K562 (cell line): ENCODE data around the gene ANO10. TPM values are rescaled to one million over a fixed set of nuclear protein-coding genes. Genes with fewer than 3 reads are reported as not detected.

Experiments
- ATF7 ChIP-seq: fragments of 450-650 bp; IDR thresholded peaks from 2 replicates; pipeline ENCODE4 v1.7.1; 2014; ENCODE audit warnings: mild to moderate bottlenecking, moderate library complexity
- CBX8 ChIP-seq: fragments of 200-600 bp; sonication (generic); IDR thresholded peaks from 2 replicates; pipeline ENCODE4 v1.6.1; 2012; ENCODE audit warnings: borderline replicate concordance, mixed run types, low read depth, mild to moderate bottlenecking, moderate library complexity, mixed read lengths, low read length, control low read depth, inconsistent platforms; ENCODE audit not compliant: poor library complexity, severe bottlenecking; ENCODE audit errors: extremely low read depth
- DNMT1 ChIP-seq: fragments of 450-650 bp; IDR thresholded peaks from 2 replicates; pipeline ENCODE4 v1.6.1; 2016; ENCODE audit warnings: antibody characterized with exemption, mild to moderate bottlenecking
- MAFK ChIP-seq: IDR thresholded peaks from 2 replicates; pipeline ENCODE4 v1.6.1; 2011; ENCODE audit warnings: low read length, improper control_type of control experiment
- NR3C1 ChIP-seq: sonication (generic); formaldehyde crosslinking; IDR thresholded peaks from 2 replicates; pipeline ENCODE4 v1.8.1; 2022; ENCODE audit warnings: missing genetic modification reagents
- POLR2G ChIP-seq: fragments of 200-400 bp; formaldehyde crosslinking; IDR thresholded peaks from 2 replicates; pipeline ENCODE4 v1.6.1; 2017; ENCODE audit warnings: low read depth, mild to moderate bottlenecking, antibody characterized with exemption, low read length, moderate library complexity
- RBFOX2 ChIP-seq: fragments of 200-400 bp; formaldehyde crosslinking; IDR thresholded peaks from 2 replicates; pipeline ENCODE4 v1.6.1; 2017; ENCODE audit warnings: low read depth, mild to moderate bottlenecking, low read length, moderate library complexity
- RFX5 ChIP-seq: IDR thresholded peaks from 2 replicates; pipeline ENCODE4 v1.6.1; 2011; ENCODE audit warnings: low read depth, mild to moderate bottlenecking, improper control_type of control experiment, low read length
- SMAD1 ChIP-seq: fragments of 150-350 bp; IDR thresholded peaks from 2 replicates; pipeline ENCODE4 v1.6.1; 2014; ENCODE audit warnings: low read length, low read depth; ENCODE audit not compliant: partially characterized antibody
- SMARCA5 ChIP-seq: fragments of 450-650 bp; IDR thresholded peaks from 2 replicates; pipeline ENCODE4 v1.6.1; 2016
- TBL1XR1 ChIP-seq, 2 experiments: IDR thresholded peaks; 2 replicates each; pipeline ENCODE4 v1.6.1; 2012; ENCODE audit warnings: improper control_type of control experiment in 2 of 2, low read length in 2 of 2, mild to moderate bottlenecking in 1 of 2
- TGIF2 ChIP-seq: sonication (generic); formaldehyde crosslinking; IDR thresholded peaks from 2 replicates; pipeline ENCODE4 v1.8.1; 2022; ENCODE audit warnings: mild to moderate bottlenecking, missing genetic modification reagents, moderate library complexity
- ZNF263 ChIP-seq: sonication (generic); formaldehyde crosslinking; IDR thresholded peaks from 2 replicates; pipeline ENCODE4 v1.8.0; 2022; ENCODE audit warnings: mild to moderate bottlenecking, missing genetic modification reagents, borderline replicate concordance
- ZNF507 ChIP-seq: conservative IDR thresholded peaks from 2 replicates; pipeline ENCODE4 v1.6.1; 2017; ENCODE audit warnings: missing genetic modification characterization, missing compliant biosample characterization
- polyA plus RNA-seq, 8 experiments: library from polyadenylated mRNA; depleted of rRNA in 4 of 8; stranded (reverse) in 5 of 8; unstranded in 3 of 8; fragments of >200 nt; fragmentation: Nextera tagmentation in 2 of 8; fragmentation: Illumina TruSeq in 1 of 8; extraction: Ambion mirVana in 2 of 8; extraction: Trizol in 1 of 8; gene quantifications; 2 replicates each; pipeline versions ENCODE4 v1.2.1 to v1.2.3, GENCODE V29; 2011 to 2014; ENCODE audit warnings: inconsistent platforms in 1 of 8, missing spikeins in 1 of 8
- total RNA-seq, 7 experiments: library from RNA; depleted of rRNA in 6 of 7; stranded (reverse); fragments of >200 nt in 6 of 7; fragmentation: Illumina TruSeq in 2 of 7; extraction: Trizol in 2 of 7; gene quantifications; 2 replicates each; pipeline versions ENCODE4 v1.2.1 to v1.2.3, GENCODE V29; 2011 to 2021; ENCODE audit warnings: low replicate concordance in 1 of 7
- TF ChIP-seq, protein P1 (sequence below): fragments of 450-650 bp; IDR thresholded peaks from 2 replicates; pipeline ENCODE4 v1.6.1; 2016; ENCODE audit warnings: low read depth, mild to moderate bottlenecking, moderate library complexity
- TF ChIP-seq, protein P2 (sequence below): fragments of 250-450 bp; sonication (Bioruptor Pico); IDR thresholded peaks from 2 replicates; pipeline ENCODE4 v1.5.0; 2021; ENCODE audit warnings: mild to moderate bottlenecking, borderline replicate concordance
- TF ChIP-seq, protein P3 (sequence below), 2 experiments: fragments of 250-450 bp in 1 of 2; fragments of 450-650 bp in 1 of 2; sonication (Bioruptor Pico) in 1 of 2; IDR thresholded peaks; 2 replicates each; pipeline versions ENCODE4 v1.6.1 to v1.8.0; 2016 to 2021; ENCODE audit warnings: mild to moderate bottlenecking in 2 of 2, moderate library complexity in 2 of 2, missing compliant biosample characterization in 1 of 2, missing genetic modification characterization in 1 of 2
- TF ChIP-seq, protein P4 (sequence below): fragments of 200-800 bp; sonication (Bioruptor generic); IDR thresholded peaks from 2 replicates; pipeline ENCODE4 v1.6.1; 2017; ENCODE audit warnings: missing genetic modification characterization, missing compliant biosample characterization
- TF ChIP-seq, protein P5 (sequence below), 2 experiments: IDR thresholded peaks; 2 replicates each; pipeline ENCODE4 v1.6.1; 2012; ENCODE audit warnings: improper control_type of control experiment in 2 of 2, low read depth in 2 of 2, low read length in 2 of 2, borderline replicate concordance in 1 of 2

The ANO10 gene
- total and polyA plus RNA-seq, 9 of the 15 experiments (the other 6 are each of a cell fraction or from before 2014, with no cell fraction given): 6.4 to 46.0 (median 32.3) TPM

DNA sequence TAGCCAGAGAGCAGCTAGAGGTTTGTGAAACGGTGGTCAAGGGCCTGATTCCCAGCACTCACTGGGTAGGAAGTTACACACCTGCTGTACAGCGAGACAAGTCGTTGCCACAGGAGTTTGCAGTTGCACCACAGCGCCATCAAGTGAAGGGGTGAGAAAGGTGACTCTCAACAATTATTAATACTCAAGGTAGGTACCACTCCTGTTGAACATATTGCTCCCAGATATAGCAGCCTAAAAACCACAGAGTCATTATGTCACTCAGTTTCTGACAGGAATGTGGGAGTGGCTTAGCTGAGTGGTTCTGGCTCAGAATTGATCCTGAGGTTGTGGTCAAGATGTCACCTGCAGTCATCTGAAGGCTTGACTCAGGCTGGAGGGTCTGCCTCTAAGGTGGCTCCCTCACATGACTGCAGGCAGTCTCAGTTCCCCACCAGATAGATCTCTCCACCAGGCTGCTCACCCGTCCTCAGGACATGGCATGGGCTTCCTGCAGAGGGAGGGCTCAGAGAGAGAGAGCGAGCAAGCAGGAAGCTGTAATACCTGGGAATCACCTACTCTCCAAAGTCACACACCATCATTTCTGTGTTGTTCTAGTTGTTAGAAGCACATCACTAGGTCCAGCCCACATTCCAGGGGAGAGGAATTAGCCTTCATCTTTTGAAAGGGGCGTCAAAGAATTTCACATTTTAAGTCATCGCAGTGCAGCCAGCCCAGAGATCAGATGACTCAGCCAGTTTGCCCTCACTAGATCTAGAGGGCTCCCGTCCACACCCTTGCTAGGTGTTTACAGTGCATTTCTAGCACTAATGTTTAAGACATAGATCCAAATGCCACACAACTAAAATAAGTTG, 17.0 kb upstream of the ANO10 start (continued):
- peak; percentile 84 for TF ChIP-seq ATF7
- no peak for TF ChIP-seq POLR2G
- TF ChIP-seq CBX8: no peak
- peak; percentile 74; the same call in 1 of the 2 replicates for TF ChIP-seq SMARCA5
- TF ChIP-seq TGIF2 (CRISPR knock-in tag): no peak
- TF ChIP-seq RBFOX2: no peak
- no peak for TF ChIP-seq ZNF263 (CRISPR knock-in tag)
- TF ChIP-seq ZNF507: no peak
- TF ChIP-seq, protein P1, sequence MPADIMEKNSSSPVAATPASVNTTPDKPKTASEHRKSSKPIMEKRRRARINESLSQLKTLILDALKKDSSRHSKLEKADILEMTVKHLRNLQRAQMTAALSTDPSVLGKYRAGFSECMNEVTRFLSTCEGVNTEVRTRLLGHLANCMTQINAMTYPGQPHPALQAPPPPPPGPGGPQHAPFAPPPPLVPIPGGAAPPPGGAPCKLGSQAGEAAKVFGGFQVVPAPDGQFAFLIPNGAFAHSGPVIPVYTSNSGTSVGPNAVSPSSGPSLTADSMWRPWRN: no peak
- no peak for TF ChIP-seq RFX5
- TF ChIP-seq, protein P2, sequence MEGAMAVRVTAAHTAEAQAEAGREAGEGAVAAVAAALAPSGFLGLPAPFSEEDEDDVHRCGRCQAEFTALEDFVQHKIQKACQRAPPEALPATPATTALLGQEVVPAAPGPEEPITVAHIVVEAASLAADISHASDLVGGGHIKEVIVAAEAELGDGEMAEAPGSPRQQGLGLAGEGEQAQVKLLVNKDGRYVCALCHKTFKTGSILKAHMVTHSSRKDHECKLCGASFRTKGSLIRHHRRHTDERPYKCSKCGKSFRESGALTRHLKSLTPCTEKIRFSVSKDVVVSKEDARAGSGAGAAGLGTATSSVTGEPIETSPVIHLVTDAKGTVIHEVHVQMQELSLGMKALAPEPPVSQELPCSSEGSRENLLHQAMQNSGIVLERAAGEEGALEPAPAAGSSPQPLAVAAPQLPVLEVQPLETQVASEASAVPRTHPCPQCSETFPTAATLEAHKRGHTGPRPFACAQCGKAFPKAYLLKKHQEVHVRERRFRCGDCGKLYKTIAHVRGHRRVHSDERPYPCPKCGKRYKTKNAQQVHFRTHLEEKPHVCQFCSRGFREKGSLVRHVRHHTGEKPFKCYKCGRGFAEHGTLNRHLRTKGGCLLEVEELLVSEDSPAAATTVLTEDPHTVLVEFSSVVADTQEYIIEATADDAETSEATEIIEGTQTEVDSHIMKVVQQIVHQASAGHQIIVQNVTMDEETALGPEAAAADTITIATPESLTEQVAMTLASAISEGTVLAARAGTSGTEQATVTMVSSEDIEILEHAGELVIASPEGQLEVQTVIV: no peak
- TF ChIP-seq, protein P3, sequence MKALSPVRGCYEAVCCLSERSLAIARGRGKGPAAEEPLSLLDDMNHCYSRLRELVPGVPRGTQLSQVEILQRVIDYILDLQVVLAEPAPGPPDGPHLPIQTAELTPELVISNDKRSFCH (CRISPR knock-in tag; IDR thresholded peaks at IDR 0.05): no peak
- TF ChIP-seq, protein P3 (tag; IDR thresholded peaks at IDR 0.05): no peak
- TF ChIP-seq DNMT1: no peak
- TF ChIP-seq, protein P4, sequence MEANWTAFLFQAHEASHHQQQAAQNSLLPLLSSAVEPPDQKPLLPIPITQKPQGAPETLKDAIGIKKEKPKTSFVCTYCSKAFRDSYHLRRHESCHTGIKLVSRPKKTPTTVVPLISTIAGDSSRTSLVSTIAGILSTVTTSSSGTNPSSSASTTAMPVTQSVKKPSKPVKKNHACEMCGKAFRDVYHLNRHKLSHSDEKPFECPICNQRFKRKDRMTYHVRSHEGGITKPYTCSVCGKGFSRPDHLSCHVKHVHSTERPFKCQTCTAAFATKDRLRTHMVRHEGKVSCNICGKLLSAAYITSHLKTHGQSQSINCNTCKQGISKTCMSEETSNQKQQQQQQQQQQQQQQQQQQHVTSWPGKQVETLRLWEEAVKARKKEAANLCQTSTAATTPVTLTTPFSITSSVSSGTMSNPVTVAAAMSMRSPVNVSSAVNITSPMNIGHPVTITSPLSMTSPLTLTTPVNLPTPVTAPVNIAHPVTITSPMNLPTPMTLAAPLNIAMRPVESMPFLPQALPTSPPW (CRISPR knock-in tag): no peak
- peak; percentile 26 to 69; a peak in 2 of 4 replicates for TF ChIP-seq TBL1XR1 (IDR thresholded peaks at IDR 0.05; ENCODE audit: low read length in 2 of 2)
- TF ChIP-seq SMAD1: no peak
- TF ChIP-seq NR3C1: no peak
- TF ChIP-seq, protein P5, sequence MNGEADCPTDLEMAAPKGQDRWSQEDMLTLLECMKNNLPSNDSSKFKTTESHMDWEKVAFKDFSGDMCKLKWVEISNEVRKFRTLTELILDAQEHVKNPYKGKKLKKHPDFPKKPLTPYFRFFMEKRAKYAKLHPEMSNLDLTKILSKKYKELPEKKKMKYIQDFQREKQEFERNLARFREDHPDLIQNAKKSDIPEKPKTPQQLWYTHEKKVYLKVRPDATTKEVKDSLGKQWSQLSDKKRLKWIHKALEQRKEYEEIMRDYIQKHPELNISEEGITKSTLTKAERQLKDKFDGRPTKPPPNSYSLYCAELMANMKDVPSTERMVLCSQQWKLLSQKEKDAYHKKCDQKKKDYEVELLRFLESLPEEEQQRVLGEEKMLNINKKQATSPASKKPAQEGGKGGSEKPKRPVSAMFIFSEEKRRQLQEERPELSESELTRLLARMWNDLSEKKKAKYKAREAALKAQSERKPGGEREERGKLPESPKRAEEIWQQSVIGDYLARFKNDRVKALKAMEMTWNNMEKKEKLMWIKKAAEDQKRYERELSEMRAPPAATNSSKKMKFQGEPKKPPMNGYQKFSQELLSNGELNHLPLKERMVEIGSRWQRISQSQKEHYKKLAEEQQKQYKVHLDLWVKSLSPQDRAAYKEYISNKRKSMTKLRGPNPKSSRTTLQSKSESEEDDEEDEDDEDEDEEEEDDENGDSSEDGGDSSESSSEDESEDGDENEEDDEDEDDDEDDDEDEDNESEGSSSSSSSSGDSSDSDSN (IDR thresholded peaks at IDR 0.05; ENCODE audit: borderline replicate concordance in 1 of 2, low read depth in 2 of 2, low read length in 2 of 2): no peak
- TF ChIP-seq MAFK: peak; percentile 83
